HG02642 (cell line): ENCODE data around the gene SMYD5.

Experiments used
- ATAC-seq: cut with Tn5 transposase; IDR thresholded peaks from one replicate; pipeline ENCODE4 v1.9.1; 2021; ENCODE audit warnings: mild to moderate bottlenecking; ENCODE audit not compliant: unreplicated experiment, poor library complexity

The SMYD5 gene

DNA sequence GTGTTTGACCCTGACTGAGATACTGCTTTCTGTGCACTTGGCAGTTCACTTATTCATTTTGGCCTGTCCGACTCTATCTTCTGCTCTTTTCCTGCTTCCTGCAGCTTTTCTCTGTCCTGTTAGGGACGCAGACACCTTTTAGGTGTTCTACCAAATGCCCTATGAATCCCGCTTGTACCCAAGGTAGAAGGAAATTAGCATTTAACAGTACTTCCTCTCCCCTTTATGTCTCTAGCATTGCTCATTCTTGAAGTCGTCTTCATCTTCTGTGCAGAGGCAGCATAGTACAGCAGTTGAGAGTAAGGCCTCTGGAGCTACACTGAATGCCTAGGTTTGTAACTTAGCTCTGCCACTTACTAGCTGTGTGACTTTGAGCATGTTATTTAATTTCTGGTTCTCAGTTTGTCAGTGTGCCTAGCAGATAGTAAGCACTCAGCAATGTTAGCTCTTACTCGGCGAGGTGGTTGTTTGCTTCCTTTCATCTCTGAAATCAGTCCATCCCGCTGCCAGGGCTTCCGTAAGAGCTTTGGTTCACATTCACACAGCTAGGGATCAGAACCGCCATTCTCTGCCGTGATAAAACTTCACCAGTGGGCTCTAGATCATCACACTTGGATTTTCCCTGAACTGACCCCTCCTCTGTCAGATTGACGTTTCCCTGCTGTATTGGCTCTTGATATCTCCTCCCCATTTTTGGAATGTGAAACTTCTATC lies 21.4 kb downstream of the SMYD5 start:
- no peak for ATAC-seq

- no peak for ATAC-seq
These were observed 23.1 kb downstream of the SMYD5 start for GRCh38 chr2:73237168-73237567.

DNA sequence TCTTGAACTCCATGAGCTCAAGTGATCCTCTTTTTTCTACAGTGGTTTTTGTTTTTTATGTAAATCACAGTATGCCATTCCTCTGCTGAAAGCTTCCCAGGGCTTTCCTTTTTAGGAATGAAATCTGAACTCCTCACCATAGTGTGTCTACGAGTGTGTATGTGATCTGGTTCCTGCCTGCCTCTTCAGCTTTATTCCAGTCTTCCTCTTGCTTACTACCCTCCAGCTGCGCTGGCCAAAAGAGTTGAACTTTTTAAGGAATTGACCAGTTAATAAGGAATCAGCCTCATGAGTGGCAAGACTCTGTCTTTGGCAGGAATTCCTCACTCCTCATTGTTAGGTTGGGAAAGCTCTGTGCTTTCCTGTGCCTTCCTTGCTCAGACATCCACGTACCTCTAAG lies 24.1 kb downstream of the SMYD5 start:
- ATAC-seq, result no peak

GRCh38 chr2:73238976-73239375 lies 24.9 kb downstream of the SMYD5 start:
- ATAC-seq, result no peak

DNA sequence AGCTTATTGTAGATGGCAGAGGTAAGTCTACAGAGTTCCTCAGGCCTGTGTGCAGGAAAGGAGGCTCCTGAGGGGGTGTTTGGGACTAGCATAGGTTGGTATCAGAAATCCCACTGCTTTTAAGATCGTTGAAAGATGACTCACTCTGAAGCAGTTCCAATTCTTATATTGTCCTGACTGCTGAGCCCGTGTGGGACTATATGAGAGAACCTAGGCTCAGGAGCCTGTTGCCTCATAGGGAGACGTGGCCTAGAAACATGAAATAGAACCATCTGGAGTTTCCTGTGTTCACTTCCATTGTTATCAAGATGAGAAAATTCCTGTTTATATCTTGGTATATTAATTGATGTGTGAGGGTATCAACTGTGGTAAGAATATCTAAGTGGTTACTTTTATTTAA lies 25.7 kb downstream of the SMYD5 start:
- no peak for ATAC-seq

DNA sequence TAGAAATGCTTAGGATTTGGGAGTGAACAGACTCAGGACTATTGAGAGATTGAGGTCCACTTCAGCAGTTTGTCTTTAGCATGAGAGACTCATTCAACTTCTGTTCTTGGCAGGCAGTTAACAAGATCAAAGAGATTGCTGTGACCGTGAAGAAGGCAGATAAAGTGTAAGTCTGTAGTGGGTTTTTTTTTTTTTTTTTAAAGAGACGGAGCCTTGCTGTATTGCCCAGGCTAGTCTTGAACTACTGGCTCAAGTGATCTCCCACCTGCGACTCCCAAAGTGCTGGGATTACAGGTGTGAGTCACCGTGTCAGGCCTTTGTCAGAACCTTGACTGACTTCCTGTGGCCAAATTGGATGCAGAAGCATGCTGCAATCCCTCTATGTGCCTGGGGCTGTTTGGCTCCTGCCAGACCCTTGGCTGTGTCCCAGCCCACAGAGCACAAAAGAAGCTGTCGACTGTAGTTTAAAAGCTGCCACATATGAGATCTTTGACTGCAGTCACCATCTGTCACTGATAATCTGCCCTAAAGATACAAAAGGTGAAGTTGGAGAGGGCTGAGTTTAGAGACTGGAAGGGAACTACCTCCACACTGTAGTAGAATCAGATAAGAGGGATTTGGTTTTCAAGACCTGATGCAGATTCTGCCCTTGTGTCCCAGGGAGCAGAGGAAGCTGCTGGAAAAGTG lies 30.0 kb downstream of the SMYD5 start:
- no peak for ATAC-seq

DNA sequence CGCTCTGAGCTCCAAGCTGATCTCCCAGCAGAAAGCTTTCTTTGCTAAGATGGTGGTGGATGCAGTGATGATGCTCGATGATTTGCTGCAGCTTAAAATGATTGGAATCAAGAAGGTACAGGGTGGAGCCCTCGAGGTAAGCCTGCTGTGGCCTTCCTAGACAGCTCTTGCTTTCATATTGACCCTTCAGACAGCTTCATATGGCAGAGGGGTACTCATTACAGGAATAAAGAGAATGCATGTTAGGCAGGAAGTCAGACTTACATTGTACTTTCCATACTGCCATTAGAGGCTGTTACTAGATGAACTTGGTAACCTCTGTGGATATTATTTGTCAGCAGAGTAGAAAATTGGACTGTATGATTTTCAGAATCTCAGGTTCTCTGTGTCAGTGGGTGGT lies 30.5 kb downstream of the SMYD5 start:
- no peak for ATAC-seq

DNA sequence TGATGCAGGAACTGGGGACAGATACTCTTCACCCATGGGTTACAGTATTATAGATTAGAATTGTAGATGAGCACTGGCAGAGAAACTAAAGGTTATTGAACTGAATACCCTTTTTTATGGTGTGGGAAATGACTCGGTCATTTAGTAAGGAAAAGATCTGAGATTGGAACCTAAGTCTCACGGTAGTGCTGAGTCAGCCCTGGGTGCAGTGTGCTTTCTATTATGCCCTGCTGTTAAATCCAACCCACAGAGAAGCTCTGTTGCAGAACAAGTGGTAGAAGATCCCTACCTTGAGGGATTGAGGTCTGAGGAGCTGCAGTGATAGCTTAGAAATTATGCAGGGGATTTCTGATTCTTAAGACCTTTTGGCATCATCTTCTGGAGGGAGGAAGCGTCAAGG lies 32.8 kb downstream of the SMYD5 start:
- ATAC-seq, result no peak

DNA sequence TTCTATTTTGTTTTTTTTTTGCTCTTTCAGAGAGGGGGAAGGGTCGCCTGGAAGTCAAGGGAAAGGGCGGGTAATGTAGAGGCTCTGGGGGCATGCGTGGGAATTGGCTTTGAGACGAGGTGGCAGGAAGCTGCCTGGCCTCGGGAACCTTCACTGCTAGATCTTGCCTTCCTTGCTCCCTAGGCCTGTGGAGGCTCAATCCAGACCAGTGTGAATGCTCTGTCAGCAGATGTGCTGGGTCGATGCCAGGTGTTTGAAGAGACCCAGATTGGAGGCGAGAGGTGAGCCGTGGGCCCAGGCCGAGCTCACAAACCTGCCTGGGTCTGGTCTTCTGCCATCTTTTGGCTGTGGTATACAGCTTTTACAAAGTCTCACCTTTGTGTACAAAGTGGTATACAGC lies 35.6 kb downstream of the SMYD5 start:
- ATAC-seq, result no peak

DNA sequence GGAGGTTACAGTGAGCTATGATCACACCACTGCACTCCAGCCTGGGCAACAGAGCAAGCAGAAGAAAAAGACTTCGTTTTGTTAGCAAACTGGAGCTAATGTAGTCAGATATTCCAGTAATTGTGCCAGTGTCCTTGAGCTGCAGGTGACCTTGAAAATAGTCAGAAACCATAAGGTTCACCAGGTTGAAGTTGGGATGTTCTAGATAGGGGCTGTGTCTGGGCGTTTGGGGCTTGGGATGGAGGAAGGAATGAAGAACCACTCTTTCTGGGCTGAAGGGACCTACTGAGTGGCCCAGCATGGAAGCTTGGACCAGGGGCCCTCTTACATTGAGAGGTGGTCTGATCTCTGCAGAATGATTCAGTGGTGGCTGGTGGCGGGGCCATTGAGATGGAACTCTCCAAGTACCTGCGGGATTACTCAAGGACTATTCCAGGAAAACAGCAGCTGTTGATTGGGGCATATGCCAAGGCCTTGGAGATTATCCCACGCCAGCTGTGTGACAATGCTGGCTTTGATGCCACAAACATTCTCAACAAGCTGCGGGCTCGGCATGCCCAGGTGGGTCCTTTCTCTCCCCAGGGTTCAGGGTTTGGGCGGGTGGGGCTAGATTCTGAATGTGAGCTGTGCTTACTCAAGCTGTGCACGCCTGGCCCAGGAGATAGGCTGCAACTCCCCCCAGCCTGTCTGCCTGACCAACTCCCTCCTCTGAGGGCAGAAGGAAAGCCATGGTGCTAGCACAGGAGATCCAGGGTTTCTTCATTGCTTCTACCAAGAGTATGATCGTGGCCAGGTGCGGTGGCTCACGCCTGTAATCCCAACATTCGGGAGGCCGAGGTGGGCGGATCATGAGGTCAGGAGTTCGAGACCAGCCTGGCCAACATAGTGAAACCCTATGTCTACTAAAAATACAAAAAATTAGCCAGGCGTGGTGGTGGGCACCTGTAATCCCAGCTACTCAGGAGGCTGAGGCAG lies 37.1 kb downstream of the SMYD5 start:
- no peak for ATAC-seq

DNA sequence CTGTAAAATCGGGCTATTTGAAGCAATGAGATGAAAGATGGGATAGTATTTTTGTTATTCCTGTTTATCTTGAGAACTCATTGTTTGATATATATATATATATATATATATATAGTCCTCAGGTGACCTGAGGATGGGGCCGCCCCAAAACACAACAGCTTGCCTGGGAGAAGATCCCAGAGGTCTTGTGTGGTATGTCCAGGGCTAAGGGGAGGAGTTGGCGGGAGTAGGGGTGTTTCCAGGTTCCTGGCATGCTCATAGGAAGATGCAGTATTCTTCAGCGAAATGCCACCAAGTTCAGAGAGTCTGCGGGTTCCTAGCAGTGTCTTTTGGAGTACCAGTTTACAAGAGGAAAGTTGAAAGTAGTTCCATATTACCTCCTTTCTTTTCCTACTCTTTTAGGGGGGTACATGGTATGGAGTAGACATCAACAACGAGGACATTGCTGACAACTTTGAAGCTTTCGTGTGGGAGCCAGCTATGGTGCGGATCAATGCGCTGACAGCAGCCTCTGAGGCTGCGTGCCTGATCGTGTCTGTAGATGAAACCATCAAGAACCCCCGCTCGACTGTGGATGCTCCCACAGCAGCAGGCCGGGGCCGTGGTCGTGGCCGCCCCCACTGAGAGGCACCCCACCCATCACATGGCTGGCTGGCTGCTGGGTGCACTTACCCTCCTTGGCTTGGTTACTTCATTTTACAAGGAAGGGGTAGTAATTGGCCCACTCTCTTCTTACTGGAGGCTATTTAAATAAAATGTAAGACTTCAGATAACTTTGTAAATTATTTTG lies 38.4 kb downstream of the SMYD5 start:
- no peak for ATAC-seq

DNA sequence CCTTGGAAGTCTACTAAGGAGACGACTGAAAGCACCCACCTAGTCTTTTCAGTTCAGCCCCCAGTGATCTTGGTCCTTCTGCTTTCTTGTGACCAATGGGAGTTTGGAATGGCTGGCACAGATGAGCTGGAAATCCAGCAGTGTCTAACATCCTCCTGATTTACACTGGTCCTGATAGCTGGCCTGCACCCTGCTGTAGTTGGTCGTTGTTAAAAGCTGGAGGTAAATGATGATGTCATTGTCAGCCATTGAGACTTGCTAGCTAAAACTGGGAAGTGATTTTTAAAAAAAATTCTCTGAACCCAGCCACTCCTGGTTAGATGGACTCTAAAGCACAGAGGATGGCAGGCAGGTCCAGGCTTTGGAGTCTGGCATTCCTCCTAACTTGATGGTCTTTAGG lies 39.4 kb downstream of the SMYD5 start:
- ATAC-seq, result no peak

DNA sequence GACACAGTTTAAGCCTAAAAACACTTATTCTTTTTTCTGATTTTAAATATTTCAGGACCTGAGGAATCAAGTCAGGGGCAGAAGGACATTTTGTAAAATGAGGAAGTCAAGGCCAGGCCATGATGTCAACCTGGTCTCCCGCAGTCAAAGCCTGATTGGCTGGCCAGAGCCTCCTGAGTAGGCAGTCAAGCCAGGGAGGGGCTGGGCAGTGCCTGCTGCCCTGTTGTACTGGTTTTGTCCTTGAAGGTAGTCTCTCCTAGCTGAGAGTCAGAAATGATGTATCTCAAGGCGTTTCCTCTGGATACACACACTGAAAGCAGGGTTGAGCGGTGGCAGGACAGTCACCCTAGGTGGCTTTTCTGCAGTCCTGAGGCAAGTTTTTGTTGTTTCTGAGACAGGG lies 39.9 kb downstream of the SMYD5 start:
- no peak for ATAC-seq

DNA sequence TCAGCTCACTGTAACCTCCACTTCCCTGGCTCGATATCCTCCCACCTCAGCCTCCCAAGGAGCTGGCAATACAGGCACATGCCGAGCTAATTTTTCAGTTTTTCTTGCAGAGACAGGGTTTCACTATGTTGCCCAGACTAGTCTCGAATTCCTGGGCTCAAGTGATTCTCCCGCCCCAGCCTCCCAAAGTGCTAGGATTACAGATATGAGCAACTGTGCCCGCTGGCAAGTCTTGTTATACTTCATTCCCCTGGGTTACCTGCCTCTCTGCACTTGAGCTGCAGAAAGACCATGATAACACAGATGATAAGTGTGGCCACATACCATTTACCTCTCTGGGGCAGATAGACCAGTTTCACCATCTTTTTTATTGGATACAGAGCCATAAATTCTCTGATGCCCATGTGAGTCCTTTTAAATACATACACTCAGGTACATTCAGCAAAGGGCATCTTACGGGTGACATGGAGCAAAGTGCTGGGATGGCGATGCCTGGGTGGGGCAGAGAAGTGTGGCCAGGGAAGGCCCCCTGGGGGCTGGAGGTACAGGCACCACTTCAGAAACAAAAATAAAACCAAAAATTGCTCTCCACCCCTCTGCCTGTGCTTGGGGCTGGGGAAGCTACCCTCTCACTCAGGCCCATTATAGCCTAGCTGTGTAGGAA lies 40.4 kb downstream of the SMYD5 start:
- ATAC-seq, result no peak

DNA sequence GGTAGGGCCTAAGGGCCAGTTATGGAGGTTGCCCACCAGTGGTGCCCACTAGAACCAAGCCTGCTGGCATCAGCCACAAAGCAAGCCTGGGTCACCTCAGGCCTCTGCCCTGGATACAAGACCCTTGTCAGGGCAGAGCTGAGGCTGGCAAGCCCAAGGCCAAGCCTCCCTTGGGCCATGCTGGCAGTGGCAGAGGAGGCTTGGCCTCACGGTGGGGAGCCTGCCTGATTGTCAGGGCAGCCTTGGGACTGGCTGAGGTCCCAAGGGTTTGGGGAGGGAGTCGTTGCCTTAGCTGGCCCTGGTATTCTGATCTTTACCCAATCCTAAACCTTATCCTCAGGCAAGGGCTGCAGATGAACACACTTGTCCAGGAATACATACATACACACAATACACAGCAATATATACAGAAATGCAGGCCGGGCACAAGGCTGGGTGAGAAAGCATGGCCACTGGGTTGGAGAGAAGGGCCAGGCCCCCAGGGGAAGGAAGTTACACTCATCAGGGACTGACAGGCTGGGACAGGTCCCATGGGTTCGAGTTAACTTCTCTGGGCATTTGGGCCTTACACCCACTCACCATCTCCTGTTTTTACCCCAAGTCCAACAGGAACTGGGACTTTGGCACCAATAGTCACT lies 41.1 kb downstream of the SMYD5 start:
- no peak for ATAC-seq

GRCh38 chr2:73255907-73256617 lies 42.0 kb downstream of the SMYD5 start:
- ATAC-seq, result no peak

- no peak for ATAC-seq
These were observed 42.5 kb downstream of the SMYD5 start for GRCh38 chr2:73256618-73256922.

DNA sequence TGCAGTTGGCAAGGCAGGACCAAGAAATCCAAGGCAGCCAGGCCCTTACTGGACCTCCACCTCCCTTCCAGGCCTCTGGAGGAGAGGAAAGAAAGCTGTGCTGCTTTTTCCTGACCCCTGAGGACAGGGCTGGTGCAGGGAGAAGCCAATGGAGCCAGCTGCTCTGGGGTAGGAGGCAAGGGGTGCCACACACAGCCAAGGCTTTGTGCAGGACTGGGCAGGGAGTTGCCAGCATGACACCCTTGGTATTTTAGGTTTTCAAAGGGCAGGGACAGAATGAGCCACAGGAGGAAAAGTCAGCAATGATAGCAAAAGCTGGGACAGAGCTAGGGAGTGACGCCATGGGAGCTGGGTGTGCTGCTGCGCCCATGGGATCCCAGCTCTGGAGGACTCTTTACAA lies 43.0 kb downstream of the SMYD5 start:
- ATAC-seq, result no peak
